IMR-90 (cell line): ENCODE results near the gene PRKACA.

Source experiments
- BHLHE40 ChIP-seq: fragments of 150-350 bp; IDR thresholded peaks from 2 replicates; pipeline ENCODE4 v1.6.1; 2016; ENCODE audit warnings: mild to moderate bottlenecking, low read depth, low read length
- CTCF ChIP-seq: conservative IDR thresholded peaks from 2 replicates; pipeline ENCODE4 v1.5.1; 2012; ENCODE audit warnings: mild to moderate bottlenecking, low read depth, low read length, improper control_type of control experiment
- FOS ChIP-seq: fragments of 150-350 bp; IDR thresholded peaks from 2 replicates; pipeline ENCODE4 v1.6.1; 2016; ENCODE audit warnings: low read depth, low read length
- MAFK ChIP-seq: IDR thresholded peaks from 2 replicates; pipeline ENCODE4 v1.6.1; 2012; ENCODE audit warnings: low read depth, low read length, improper control_type of control experiment
- MAZ ChIP-seq: IDR thresholded peaks from 2 replicates; pipeline ENCODE4 v1.6.1; 2012; ENCODE audit warnings: low read depth, mild to moderate bottlenecking, low read length, improper control_type of control experiment, moderate library complexity, borderline replicate concordance
- MXI1 ChIP-seq: IDR thresholded peaks from 2 replicates; pipeline ENCODE4 v1.6.1; 2012; ENCODE audit warnings: low read depth, mild to moderate bottlenecking, low read length, moderate library complexity, borderline replicate concordance
- NFE2L2 ChIP-seq: fragments of 150-350 bp; IDR thresholded peaks from 2 replicates; pipeline ENCODE4 v1.6.1; 2016; ENCODE audit warnings: low read depth, mild to moderate bottlenecking, low read length
- POLR2A ChIP-seq: IDR thresholded peaks from 2 replicates; pipeline ENCODE4 v1.6.1; 2012; ENCODE audit warnings: mild to moderate bottlenecking, low read depth, low read length
- RAD21 ChIP-seq: IDR thresholded peaks from 2 replicates; pipeline ENCODE4 v1.6.1; 2012; ENCODE audit warnings: low read length, improper control_type of control experiment
- RFX5 ChIP-seq: IDR thresholded peaks from 2 replicates; pipeline ENCODE4 v1.8.0; 2012; ENCODE audit warnings: low read depth, mild to moderate bottlenecking, low read length, moderate library complexity
- SMC3 ChIP-seq: fragments of 150-350 bp; IDR thresholded peaks from 2 replicates; pipeline ENCODE4 v1.6.1; 2016; ENCODE audit warnings: low read depth, mild to moderate bottlenecking, antibody characterized with exemption, low read length, moderate library complexity
- TF ChIP-seq, protein P1 (sequence below): fragments of 150-350 bp; IDR thresholded peaks from 2 replicates; pipeline ENCODE4 v1.6.1; 2017; ENCODE audit warnings: mild to moderate bottlenecking, antibody characterized with exemption, low read length, low read depth
- TF ChIP-seq, protein P2 (sequence below): fragments of 150-350 bp; IDR thresholded peaks from 2 replicates; pipeline ENCODE4 v1.6.1; 2016; ENCODE audit warnings: low read depth, mild to moderate bottlenecking, low read length, moderate library complexity, borderline replicate concordance

GRCh38 chr19:14164082-14164481 lies 46.5 kb upstream of the PRKACA start:
- no peak for TF ChIP-seq CTCF
- TF ChIP-seq, protein P1, sequence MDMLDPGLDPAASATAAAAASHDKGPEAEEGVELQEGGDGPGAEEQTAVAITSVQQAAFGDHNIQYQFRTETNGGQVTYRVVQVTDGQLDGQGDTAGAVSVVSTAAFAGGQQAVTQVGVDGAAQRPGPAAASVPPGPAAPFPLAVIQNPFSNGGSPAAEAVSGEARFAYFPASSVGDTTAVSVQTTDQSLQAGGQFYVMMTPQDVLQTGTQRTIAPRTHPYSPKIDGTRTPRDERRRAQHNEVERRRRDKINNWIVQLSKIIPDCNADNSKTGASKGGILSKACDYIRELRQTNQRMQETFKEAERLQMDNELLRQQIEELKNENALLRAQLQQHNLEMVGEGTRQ = no peak
- TF ChIP-seq MXI1 = no peak
- TF ChIP-seq RFX5 = no peak
- no peak for TF ChIP-seq SMC3
- TF ChIP-seq RAD21 = no peak
- TF ChIP-seq MAZ = no peak
- TF ChIP-seq, protein P2, sequence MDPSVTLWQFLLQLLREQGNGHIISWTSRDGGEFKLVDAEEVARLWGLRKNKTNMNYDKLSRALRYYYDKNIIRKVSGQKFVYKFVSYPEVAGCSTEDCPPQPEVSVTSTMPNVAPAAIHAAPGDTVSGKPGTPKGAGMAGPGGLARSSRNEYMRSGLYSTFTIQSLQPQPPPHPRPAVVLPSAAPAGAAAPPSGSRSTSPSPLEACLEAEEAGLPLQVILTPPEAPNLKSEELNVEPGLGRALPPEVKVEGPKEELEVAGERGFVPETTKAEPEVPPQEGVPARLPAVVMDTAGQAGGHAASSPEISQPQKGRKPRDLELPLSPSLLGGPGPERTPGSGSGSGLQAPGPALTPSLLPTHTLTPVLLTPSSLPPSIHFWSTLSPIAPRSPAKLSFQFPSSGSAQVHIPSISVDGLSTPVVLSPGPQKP = no peak
- TF ChIP-seq POLR2A = no peak
- no peak for TF ChIP-seq BHLHE40
- TF ChIP-seq FOS = no peak
- TF ChIP-seq MAFK = no peak
- no peak for TF ChIP-seq NFE2L2
